HepG2 (cell line): ENCODE data around the gene SUDS3. TPM values are rescaled to one million over a fixed set of nuclear protein-coding genes. Genes with fewer than 3 reads are reported as not detected.

Source experiments
- ATAC-seq: fragments of 200-7000 bp; cut with Tn5 transposase; 3 replicates; pipeline ENCODE4 v1.9.1; 2020; ENCODE audit warnings: mild to moderate bottlenecking, moderate library complexity
- BruUV-seq: library from RNA; stranded (reverse); fragments of 400-500 nt; replicated peaks from 2 replicates; lab custom pipeline; 2021; lab: Mats Ljungman, UMichigan
- CTCF ChIA-PET: fragments of 300-600 bp; formaldehyde crosslinking; extraction: SDS; loops from one replicate; lab custom pipeline; 2021; ENCODE audit warnings: low total read pairs, inconsistent platforms, low intra/inter-chr PET ratio; lab: Yijun Ruan, JAX
- POLR2A ChIA-PET: fragments of 350-600 bp; sonication (Branson Sonifier 250); formaldehyde crosslinking; loops from one replicate; lab custom pipeline; 2020; ENCODE audit warnings: antibody characterized with exemption, inconsistent platforms; lab: Yijun Ruan, JAX
- DNase-seq: peaks from one replicate; pipeline ENCODE4 v3.0.0-alpha.2; 2015; ENCODE audit warnings: low spot score
- FAIRE-seq: peaks from 3 replicates; lab custom pipeline; 2011; peaks lifted over from hg19 to GRCh38; lab: Jason Lieb, UNC
- H2AFZ ChIP-seq: one replicate; pipeline ENCODE4 v1.6.1; 2011; ENCODE audit warnings: low read length, inconsistent platforms
- H3K27ac ChIP-seq: fragments of 300-600 bp; 3 replicates; pipeline ENCODE4 v1.8.0; 2011; ENCODE audit warnings: mixed run types, mild to moderate bottlenecking, mixed read lengths, low read length, inconsistent platforms; ENCODE audit not compliant: insufficient read depth; ENCODE audit errors: extremely low read length
- H3K27me3 ChIP-seq, 2 experiments: fragments of 200-600 bp in 1 of 2; 2 replicates in 1 of 2; 3 replicates in 1 of 2; pipeline versions ENCODE4 v1.6.0 to v1.8.0; 2011; ENCODE audit warnings: low read length in 2 of 2, mild to moderate bottlenecking in 2 of 2, moderate library complexity in 2 of 2, inconsistent platforms in 1 of 2; ENCODE audit not compliant: insufficient read depth in 2 of 2, control insufficient read depth in 1 of 2
- H3K36me3 ChIP-seq, 2 experiments: fragments of 200-600 bp in 1 of 2; replicated peaks in 1 of 2; 2 replicates in 1 of 2; 3 replicates in 1 of 2; pipeline versions ENCODE4 v1.5.1 to v1.8.0; 2011; ENCODE audit warnings: low read length in 2 of 2, inconsistent platforms in 1 of 2; ENCODE audit not compliant: insufficient read depth in 2 of 2, control insufficient read depth in 1 of 2
- H3K4me1 ChIP-seq: 2 replicates; pipeline ENCODE4 v1.5.1; 2012; ENCODE audit warnings: low read length, inconsistent platforms; ENCODE audit not compliant: insufficient read depth
- H3K4me2 ChIP-seq: 2 replicates; pipeline ENCODE4 v1.6.0; 2011; ENCODE audit warnings: low read depth, low read length, inconsistent platforms
- H3K4me3 ChIP-seq, 3 experiments: fragments of 200-600 bp in 1 of 3; sonication (generic), shearing (Covaris generic) in 1 of 3; replicated peaks in 1 of 3; 2 replicates each; pipeline ENCODE4 v1.5.1; 2011 to 2016; ENCODE audit warnings: low read length in 3 of 3, inconsistent platforms in 2 of 3, low read depth in 2 of 3, mild to moderate bottlenecking in 2 of 3, control low read depth in 1 of 3, mixed read lengths in 1 of 3; ENCODE audit not compliant: insufficient read depth in 1 of 3
- H3K79me2 ChIP-seq: one replicate; pipeline ENCODE4 v1.6.1; 2011; ENCODE audit warnings: low read length, inconsistent platforms; ENCODE audit not compliant: insufficient read depth
- H3K9ac ChIP-seq: 2 replicates; pipeline ENCODE4 v1.6.0; 2011; ENCODE audit warnings: mild to moderate bottlenecking, low read depth, low read length, inconsistent platforms; ENCODE audit not compliant: insufficient read depth
- H3K9me3 ChIP-seq: 2 replicates; pipeline ENCODE4 v1.5.1; 2012; ENCODE audit warnings: mild to moderate bottlenecking, low read length
- H4K20me1 ChIP-seq: 2 replicates; pipeline ENCODE4 v1.6.0; 2011; ENCODE audit warnings: inconsistent platforms, mild to moderate bottlenecking, low read length, moderate library complexity; ENCODE audit not compliant: insufficient read depth
- MIER3 ChIP-seq: IDR thresholded peaks from 2 replicates; pipeline ENCODE4 v1.6.1; 2016; ENCODE audit warnings: missing compliant biosample characterization, borderline replicate concordance
- PPARG ChIP-seq: conservative IDR thresholded peaks from 2 replicates; pipeline ENCODE4 v1.6.1; 2016; ENCODE audit warnings: missing biosample characterization, missing genetic modification reagents
- RAD51 ChIP-seq: fragments of 450-650 bp; IDR thresholded peaks from 2 replicates; pipeline ENCODE4 v1.6.1; 2016; ENCODE audit warnings: borderline replicate concordance
- REL ChIP-seq: sonication (generic); formaldehyde crosslinking; conservative IDR thresholded peaks from 2 replicates; pipeline ENCODE4 v1.8.0; 2022; ENCODE audit warnings: mild to moderate bottlenecking, missing genetic modification reagents, moderate library complexity
- ZNF569 ChIP-seq: sonication (generic); formaldehyde crosslinking; IDR thresholded peaks from 2 replicates; pipeline ENCODE4 v1.5.0; 2020; ENCODE audit warnings: mild to moderate bottlenecking, missing genetic modification reagents, moderate library complexity, borderline replicate concordance
- ZSCAN12 ChIP-seq: sonication (generic); formaldehyde crosslinking; IDR thresholded peaks from 2 replicates; pipeline ENCODE4 v1.9.0; 2021; ENCODE audit warnings: mild to moderate bottlenecking, missing genetic modification reagents
- WGBS: methylation state at CpG from one replicate; pipeline ENCODE4 v1.1.6; 2017; ENCODE audit warnings: low lambda C conversion rate; 5-methylcytosine and 5-hydroxymethylcytosine counted together
- in situ Hi-C: cut with HindIII; loops from 2 replicates; pipeline ENCODE4 v1.10.0; 2017; ENCODE audit warnings: low pct_unique_long_range_greater_than_20kb; ENCODE audit not compliant: extremely low pct_ligation_motif_present
- intact Hi-C: fragments of 100-400 bp; cut with micrococcal nuclease; formaldehyde crosslinking; loops from one replicate; pipeline ENCODE4 v1.10.0; 2022; ENCODE audit not compliant: unreplicated experiment
- polyA plus RNA-seq, 8 experiments: library from polyadenylated mRNA; depleted of rRNA in 3 of 8; stranded (reverse) in 7 of 8; unstranded in 1 of 8; fragments of >200 nt; fragmentation: Illumina TruSeq in 4 of 8; extraction: Trizol in 4 of 8; gene quantifications; 2 replicates each; pipeline versions ENCODE4 v1.2.1 to v1.2.3, GENCODE V29; 2011 to 2016; ENCODE audit warnings: low read depth in 4 of 8, missing spikeins in 1 of 8, mixed read lengths in 1 of 8; ENCODE audit not compliant: insufficient read depth in 1 of 8
- total RNA-seq, 5 experiments: library from RNA; depleted of rRNA; stranded (reverse); fragments of >200 nt; fragmentation: Illumina TruSeq; extraction: Trizol; gene quantifications; 2 replicates each; pipeline ENCODE4 v1.2.3, GENCODE V29; 2016; ENCODE audit warnings: low read depth in 1 of 5
- TF ChIP-seq, protein P1 (sequence below): sonication (generic); formaldehyde crosslinking; conservative IDR thresholded peaks from 2 replicates; pipeline ENCODE4 v1.8.0; 2022; ENCODE audit warnings: missing genetic modification reagents
- TF ChIP-seq, protein P2 (sequence below): sonication (generic); formaldehyde crosslinking; conservative IDR thresholded peaks from 2 replicates; pipeline ENCODE4 v1.8.1; 2023; ENCODE audit warnings: missing genetic modification reagents
- TF ChIP-seq, protein P3 (sequence below), 2 experiments: sonication (generic) in 1 of 2; formaldehyde crosslinking in 1 of 2; IDR thresholded peaks; 2 replicates each; pipeline versions ENCODE4 v1.5.1 to v1.6.1; 2011 to 2020; ENCODE audit warnings: borderline replicate concordance in 1 of 2, low read depth in 1 of 2, low read length in 1 of 2, mild to moderate bottlenecking in 1 of 2, missing genetic modification reagents in 1 of 2, moderate library complexity in 1 of 2
- TF ChIP-seq, protein P4 (sequence below): sonication (generic); formaldehyde crosslinking; IDR thresholded peaks from 2 replicates; pipeline ENCODE4 v1.4.0; 2020; ENCODE audit warnings: mild to moderate bottlenecking, missing genetic modification reagents

Gene SUDS3
- total and polyA plus RNA-seq, 2 of the 13 experiments (the other 11 are each of a cell fraction or from before 2014, with no cell fraction given): 20.2 to 33.1 TPM

DNA sequence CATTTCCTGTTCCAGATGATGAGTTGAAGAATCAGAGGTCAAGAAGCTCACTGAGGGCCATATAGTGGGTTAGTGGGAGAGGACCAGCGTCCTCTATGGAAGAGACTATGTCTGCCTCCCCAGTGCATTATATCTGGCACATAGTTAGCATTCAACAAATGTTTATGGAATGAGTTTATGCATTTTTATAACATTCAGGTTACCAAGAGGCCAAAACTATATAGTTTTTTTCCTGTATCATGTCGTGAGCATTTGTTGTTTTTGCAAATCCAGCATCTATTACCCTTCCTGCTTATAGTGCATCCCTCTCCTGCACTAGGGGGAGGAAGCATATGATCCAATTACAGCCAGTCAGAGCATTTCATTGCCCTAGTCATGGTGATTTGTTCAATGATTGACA, 60.6 kb downstream of the SUDS3 start:
- CTCF ChIA-PET: interaction anchor here (1.0 kb wide), 1 partner anchor 185 kb away, joined by 3 read pairs; no protein-coding TSS in a partner anchor
- Histone ChIP-seq H3K27ac (no peak overlapping the region), H3K9ac (no peak overlapping the region), H3K9me3 (no peaks in the 10 kb centered on the region), H3K4me1 (peaks cover 10% of the 10 kb centered on the region), H3K4me3 (no peak overlapping the region), H3K4me2 (no peak overlapping the region), H4K20me1 (no peaks in the 10 kb centered on the region), H3K27me3 (no peaks in the 10 kb centered on the region), H3K36me3 (no peaks in the 10 kb centered on the region), H3K79me2 (no peaks in the 10 kb centered on the region), H2AFZ (no peak overlapping the region)
- FAIRE-seq (no peak), DNase-seq (no peak), ATAC-seq (no peak)
- intact Hi-C loops (no loop called here), in situ Hi-C loops (no loop called here)
- TF ChIP-seq ZSCAN12: no peak
- TF ChIP-seq, protein P1, sequence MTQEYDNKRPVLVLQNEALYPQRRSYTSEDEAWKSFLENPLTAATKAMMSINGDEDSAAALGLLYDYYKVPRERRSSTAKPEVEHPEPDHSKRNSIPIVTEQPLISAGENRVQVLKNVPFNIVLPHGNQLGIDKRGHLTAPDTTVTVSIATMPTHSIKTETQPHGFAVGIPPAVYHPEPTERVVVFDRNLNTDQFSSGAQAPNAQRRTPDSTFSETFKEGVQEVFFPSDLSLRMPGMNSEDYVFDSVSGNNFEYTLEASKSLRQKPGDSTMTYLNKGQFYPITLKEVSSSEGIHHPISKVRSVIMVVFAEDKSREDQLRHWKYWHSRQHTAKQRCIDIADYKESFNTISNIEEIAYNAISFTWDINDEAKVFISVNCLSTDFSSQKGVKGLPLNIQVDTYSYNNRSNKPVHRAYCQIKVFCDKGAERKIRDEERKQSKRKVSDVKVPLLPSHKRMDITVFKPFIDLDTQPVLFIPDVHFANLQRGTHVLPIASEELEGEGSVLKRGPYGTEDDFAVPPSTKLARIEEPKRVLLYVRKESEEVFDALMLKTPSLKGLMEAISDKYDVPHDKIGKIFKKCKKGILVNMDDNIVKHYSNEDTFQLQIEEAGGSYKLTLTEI (CRISPR knock-in tag): no peak
- TF ChIP-seq, protein P2, sequence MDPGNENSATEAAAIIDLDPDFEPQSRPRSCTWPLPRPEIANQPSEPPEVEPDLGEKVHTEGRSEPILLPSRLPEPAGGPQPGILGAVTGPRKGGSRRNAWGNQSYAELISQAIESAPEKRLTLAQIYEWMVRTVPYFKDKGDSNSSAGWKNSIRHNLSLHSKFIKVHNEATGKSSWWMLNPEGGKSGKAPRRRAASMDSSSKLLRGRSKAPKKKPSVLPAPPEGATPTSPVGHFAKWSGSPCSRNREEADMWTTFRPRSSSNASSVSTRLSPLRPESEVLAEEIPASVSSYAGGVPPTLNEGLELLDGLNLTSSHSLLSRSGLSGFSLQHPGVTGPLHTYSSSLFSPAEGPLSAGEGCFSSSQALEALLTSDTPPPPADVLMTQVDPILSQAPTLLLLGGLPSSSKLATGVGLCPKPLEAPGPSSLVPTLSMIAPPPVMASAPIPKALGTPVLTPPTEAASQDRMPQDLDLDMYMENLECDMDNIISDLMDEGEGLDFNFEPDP (CRISPR knock-in tag): no peak
- TF ChIP-seq PPARG (CRISPR knock-in tag): no peak
- POLR2A ChIA-PET: no interaction called here
- 7% methylated on average over 2 of the region's 2 CpGs for WGBS
- no TSS peak for BruUV-seq

DNA sequence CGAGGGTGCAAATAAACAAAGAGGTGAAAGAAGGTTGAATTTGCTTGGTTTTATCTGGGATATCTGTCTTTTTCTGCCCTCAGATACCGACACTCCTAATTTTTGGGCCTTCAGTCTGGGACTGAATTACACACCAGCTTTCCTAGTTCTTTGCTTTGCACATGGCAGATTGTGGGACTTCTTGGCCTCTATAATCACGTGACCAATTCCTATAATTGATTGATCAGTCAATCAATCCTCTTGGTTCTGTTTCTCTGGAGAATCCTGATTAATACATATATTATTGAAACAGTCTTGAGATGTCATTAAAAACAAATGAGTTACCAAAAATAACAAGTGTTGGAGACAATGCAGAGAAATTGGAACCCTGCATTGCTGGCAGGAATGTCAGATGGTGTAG, 62.7 kb downstream of the SUDS3 start:
- DNase-seq (no peak), ATAC-seq (no peak), FAIRE-seq (no peak)
- WGBS: 0% methylated on average over 3 of the region's 3 CpGs
- no peaks in the 10 kb centered on the region for H4K20me1 ChIP-seq
- H2AFZ ChIP-seq: no peak overlapping the region
- no TSS peak for BruUV-seq
- H3K4me1 ChIP-seq: no peaks in the 10 kb centered on the region
- no peaks in the 10 kb centered on the region for H3K27me3 ChIP-seq
- ChIA-PET POLR2A (no interaction called here), CTCF (no interaction called here)
- intact Hi-C loops: no loop called here
- H3K27ac ChIP-seq: no peak overlapping the region
- no peak overlapping the region for H3K4me3 ChIP-seq
- no peaks in the 10 kb centered on the region for H3K9me3 ChIP-seq
- no peak overlapping the region for H3K9ac ChIP-seq
- no peak overlapping the region for H3K4me2 ChIP-seq
- H3K36me3 ChIP-seq: no peaks in the 10 kb centered on the region
- in situ Hi-C loops: no loop called here
- no peaks in the 10 kb centered on the region for H3K79me2 ChIP-seq
- TF ChIP-seq, protein P3, sequence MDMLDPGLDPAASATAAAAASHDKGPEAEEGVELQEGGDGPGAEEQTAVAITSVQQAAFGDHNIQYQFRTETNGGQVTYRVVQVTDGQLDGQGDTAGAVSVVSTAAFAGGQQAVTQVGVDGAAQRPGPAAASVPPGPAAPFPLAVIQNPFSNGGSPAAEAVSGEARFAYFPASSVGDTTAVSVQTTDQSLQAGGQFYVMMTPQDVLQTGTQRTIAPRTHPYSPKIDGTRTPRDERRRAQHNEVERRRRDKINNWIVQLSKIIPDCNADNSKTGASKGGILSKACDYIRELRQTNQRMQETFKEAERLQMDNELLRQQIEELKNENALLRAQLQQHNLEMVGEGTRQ (IDR thresholded peaks at IDR 0.05; ENCODE audit: low read depth, low read length): peak; percentile 38; the same call in 1 of the 2 replicates
- TF ChIP-seq, protein P3 (CRISPR knock-in tag; IDR thresholded peaks at IDR 0.05; ENCODE audit: borderline replicate concordance): no peak
- TF ChIP-seq MIER3 (CRISPR knock-in tag) (no peak), ZNF569 (no peak), REL (CRISPR knock-in tag) (no peak), RAD51 (peak; percentile 70; the same call in 1 of the 2 replicates)
- TF ChIP-seq, protein P4, sequence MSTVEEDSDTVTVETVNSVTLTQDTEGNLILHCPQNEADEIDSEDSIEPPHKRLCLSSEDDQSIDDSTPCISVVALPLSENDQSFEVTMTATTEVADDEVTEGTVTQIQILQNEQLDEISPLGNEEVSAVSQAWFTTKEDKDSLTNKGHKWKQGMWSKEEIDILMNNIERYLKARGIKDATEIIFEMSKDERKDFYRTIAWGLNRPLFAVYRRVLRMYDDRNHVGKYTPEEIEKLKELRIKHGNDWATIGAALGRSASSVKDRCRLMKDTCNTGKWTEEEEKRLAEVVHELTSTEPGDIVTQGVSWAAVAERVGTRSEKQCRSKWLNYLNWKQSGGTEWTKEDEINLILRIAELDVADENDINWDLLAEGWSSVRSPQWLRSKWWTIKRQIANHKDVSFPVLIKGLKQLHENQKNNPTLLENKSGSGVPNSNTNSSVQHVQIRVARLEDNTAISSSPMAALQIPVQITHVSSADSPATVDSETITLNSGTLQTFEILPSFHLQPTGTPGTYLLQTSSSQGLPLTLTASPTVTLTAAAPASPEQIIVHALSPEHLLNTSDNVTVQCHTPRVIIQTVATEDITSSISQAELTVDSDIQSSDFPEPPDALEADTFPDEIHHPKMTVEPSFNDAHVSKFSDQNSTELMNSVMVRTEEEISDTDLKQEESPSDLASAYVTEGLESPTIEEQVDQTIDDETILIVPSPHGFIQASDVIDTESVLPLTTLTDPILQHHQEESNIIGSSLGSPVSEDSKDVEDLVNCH: no peak
